ENCODE measurements around the gene KITLG.
"Not testable (repeated sequence)": the region's sequence is repeated elsewhere in the genome, so short reads cannot be mapped to it uniquely, and the experiment has no call there.

Gene KITLG

GRCh38 chr12:88556213-88556774, 24.0 kb downstream of the KITLG start:
- ATAC-seq, result no peak
- TF ChIP-seq ISL1 (CRISPR knock-in tag; IDR thresholded peaks at IDR 0.05), result peak; percentile 64
- no peak for TF ChIP-seq PPARA (CRISPR knock-in tag; IDR thresholded peaks at IDR 0.05; ENCODE audit: borderline replicate concordance)

- TF ChIP-seq ISL1 (CRISPR knock-in tag; IDR thresholded peaks at IDR 0.05) (peak; percentile 63), ZNF565 (CRISPR knock-in tag; conservative IDR thresholded peaks at IDR 0.05; ENCODE audit: low read depth) (no peak), TSHZ2 (CRISPR knock-in tag; IDR thresholded peaks at IDR 0.05) (0 out of 2 replicates have a peak, but pooled peaks have one; percentile 22), ZFP3 (CRISPR knock-in tag; IDR thresholded peaks at IDR 0.05) (no peak), GLIS3 (CRISPR knock-in tag; IDR thresholded peaks at IDR 0.05) (0 out of 2 replicates have a peak, but pooled peaks have one; percentile 9)
- ATAC-seq, result peak; percentile 83
Measured at GRCh38 chr12:88553941-88554658, 26.2 kb downstream of the KITLG start.

GRCh38 chr12:88552610-88553079, 27.6 kb downstream of the KITLG start:
- ATAC-seq, result no peak; the same call in 2 of the 3 replicates
- TF ChIP-seq ZFP30 (CRISPR knock-in tag; IDR thresholded peaks at IDR 0.05), result no peak
- TF ChIP-seq ZFP3 (CRISPR knock-in tag; IDR thresholded peaks at IDR 0.05), result no peak
- TF ChIP-seq ZC3H10 (CRISPR knock-in tag; IDR thresholded peaks at IDR 0.05), result no peak
- TF ChIP-seq CREB5 (CRISPR knock-in tag; IDR thresholded peaks at IDR 0.05; ENCODE audit: low read depth), result no peak
- TF ChIP-seq ZNF70 (CRISPR knock-in tag; IDR thresholded peaks at IDR 0.05), result no peak
- TF ChIP-seq TCF4 (CRISPR knock-in tag; IDR thresholded peaks at IDR 0.05; ENCODE audit: borderline replicate concordance), result no peak
- no peak for TF ChIP-seq RARB (CRISPR knock-in tag; IDR thresholded peaks at IDR 0.05)
- no peak for TF ChIP-seq ARNTL (CRISPR knock-in tag; IDR thresholded peaks at IDR 0.05; ENCODE audit: borderline replicate concordance, low read depth)

- ATAC-seq, result no peak
- TF ChIP-seq TSHZ2 (CRISPR knock-in tag; IDR thresholded peaks at IDR 0.05), result no peak
- TF ChIP-seq ZNF565 (CRISPR knock-in tag; conservative IDR thresholded peaks at IDR 0.05; ENCODE audit: low read depth), result no peak
- no peak for TF ChIP-seq CSDC2 (CRISPR knock-in tag; IDR thresholded peaks at IDR 0.05)
- no peak for TF ChIP-seq ZNF70 (CRISPR knock-in tag; IDR thresholded peaks at IDR 0.05)
- no peak for TF ChIP-seq ESRRG (CRISPR knock-in tag; IDR thresholded peaks at IDR 0.05)
- TF ChIP-seq CREB5 (CRISPR knock-in tag; IDR thresholded peaks at IDR 0.05; ENCODE audit: low read depth), result no peak
- TF ChIP-seq GLIS3 (CRISPR knock-in tag; IDR thresholded peaks at IDR 0.05), result no peak
- TF ChIP-seq SNAI2 (CRISPR knock-in tag; IDR thresholded peaks at IDR 0.05), result no peak
- no peak for TF ChIP-seq PATZ1 (CRISPR knock-in tag; IDR thresholded peaks at IDR 0.05; ENCODE audit: borderline replicate concordance)
- TF ChIP-seq TOX (CRISPR knock-in tag; IDR thresholded peaks at IDR 0.05; ENCODE audit: borderline replicate concordance), result no peak
- TF ChIP-seq BACH2 (CRISPR knock-in tag; IDR thresholded peaks at IDR 0.05; ENCODE audit: borderline replicate concordance), result no peak
- TF ChIP-seq ZFP3 (CRISPR knock-in tag; IDR thresholded peaks at IDR 0.05), result no peak
- no peak for TF ChIP-seq OSR1 (CRISPR knock-in tag; IDR thresholded peaks at IDR 0.05)
- TF ChIP-seq TCF4 (CRISPR knock-in tag; IDR thresholded peaks at IDR 0.05; ENCODE audit: borderline replicate concordance), result no peak
- TF ChIP-seq ZC3H10 (CRISPR knock-in tag; IDR thresholded peaks at IDR 0.05), result no peak
- no peak for TF ChIP-seq ISL1 (CRISPR knock-in tag; IDR thresholded peaks at IDR 0.05)
- no peak for TF ChIP-seq ARNTL (CRISPR knock-in tag; IDR thresholded peaks at IDR 0.05; ENCODE audit: borderline replicate concordance, low read depth)
- TF ChIP-seq PPARA (CRISPR knock-in tag; IDR thresholded peaks at IDR 0.05; ENCODE audit: borderline replicate concordance), result no peak
- TF ChIP-seq RARB (CRISPR knock-in tag; IDR thresholded peaks at IDR 0.05), result no peak
Measured at GRCh38 chr12:88549929-88550328, 30.3 kb downstream of the KITLG start.

- ATAC-seq, result not testable (repeated sequence)
Measured at GRCh38 chr12:88547949-88548348, 32.3 kb downstream of the KITLG start.
